GM12801 (cell line): ENCODE measurements around the gene KCTD1.

Source experiments
- TF ChIP-seq, protein P1 (sequence below): IDR thresholded peaks from one replicate; pipeline ENCODE4 v1.5.1; 2011; ENCODE audit warnings: control low read depth; ENCODE audit not compliant: insufficient read length; ENCODE audit errors: extremely low read depth

Gene KCTD1

DNA sequence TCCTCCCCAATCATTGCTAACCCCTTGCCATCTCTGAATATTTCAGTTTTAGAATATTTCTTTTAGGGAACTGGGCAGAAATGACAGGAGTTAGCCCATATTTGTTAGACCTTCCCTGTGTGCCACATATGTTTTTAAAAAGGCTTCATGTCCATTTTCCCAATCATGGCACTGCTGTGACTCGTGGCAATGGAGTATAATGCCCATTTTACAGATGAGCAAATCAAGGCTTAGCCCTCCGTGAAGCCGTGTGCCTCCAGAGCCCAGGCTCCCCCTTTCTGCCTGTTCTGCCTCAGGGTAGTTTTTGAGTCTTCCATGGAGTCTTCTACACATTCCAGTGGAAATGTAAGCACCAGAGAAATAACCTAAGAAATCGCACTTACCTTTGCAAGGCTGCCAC, 130.1 kb downstream of the KCTD1 start:
- TF ChIP-seq, protein P1, sequence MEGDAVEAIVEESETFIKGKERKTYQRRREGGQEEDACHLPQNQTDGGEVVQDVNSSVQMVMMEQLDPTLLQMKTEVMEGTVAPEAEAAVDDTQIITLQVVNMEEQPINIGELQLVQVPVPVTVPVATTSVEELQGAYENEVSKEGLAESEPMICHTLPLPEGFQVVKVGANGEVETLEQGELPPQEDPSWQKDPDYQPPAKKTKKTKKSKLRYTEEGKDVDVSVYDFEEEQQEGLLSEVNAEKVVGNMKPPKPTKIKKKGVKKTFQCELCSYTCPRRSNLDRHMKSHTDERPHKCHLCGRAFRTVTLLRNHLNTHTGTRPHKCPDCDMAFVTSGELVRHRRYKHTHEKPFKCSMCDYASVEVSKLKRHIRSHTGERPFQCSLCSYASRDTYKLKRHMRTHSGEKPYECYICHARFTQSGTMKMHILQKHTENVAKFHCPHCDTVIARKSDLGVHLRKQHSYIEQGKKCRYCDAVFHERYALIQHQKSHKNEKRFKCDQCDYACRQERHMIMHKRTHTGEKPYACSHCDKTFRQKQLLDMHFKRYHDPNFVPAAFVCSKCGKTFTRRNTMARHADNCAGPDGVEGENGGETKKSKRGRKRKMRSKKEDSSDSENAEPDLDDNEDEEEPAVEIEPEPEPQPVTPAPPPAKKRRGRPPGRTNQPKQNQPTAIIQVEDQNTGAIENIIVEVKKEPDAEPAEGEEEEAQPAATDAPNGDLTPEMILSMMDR: no peak

DNA sequence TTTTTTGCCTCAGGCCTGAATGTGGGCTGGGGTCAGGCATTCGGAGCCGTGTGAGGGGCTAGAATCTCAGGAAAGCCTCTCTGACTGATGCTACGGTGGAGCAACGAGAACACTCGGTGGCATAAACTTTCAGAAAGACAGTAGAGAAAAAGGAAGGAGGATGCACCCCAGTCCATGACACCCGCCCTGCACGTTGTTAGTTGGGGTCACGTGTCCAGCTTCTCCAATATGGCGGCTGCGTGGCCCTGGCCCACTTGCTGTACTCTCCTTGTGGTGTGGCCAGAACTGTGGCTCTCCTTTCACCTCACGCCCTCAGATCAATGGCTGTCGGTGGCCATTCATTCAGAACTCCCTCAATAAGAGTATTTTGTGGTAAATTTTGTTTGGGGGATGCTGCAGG, 131.2 kb downstream of the KCTD1 start:
- TF ChIP-seq, protein P1: no peak

DNA sequence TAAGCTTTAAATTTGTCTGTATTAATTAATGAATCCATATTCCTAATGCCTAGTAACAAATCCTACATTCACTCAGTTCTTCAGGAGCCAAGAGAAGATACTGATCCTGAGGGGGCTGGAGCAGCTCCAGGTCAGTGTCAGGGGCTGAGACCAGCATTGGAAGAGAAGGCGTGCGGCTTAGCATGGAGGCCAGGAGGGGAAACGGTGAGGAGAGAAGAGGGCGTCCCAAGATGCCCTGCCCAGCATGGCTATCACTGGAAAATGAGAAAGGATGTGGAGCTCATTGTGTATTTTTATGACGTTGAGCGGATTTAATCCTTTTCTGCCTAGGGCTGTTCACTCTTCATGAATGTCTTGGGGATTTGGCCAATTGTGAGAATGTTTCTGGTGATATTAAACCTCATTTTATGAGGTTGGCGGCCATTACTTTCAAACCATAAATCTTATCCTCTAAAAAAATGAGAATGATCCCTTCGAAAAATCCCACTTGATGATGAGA, 131.7 kb downstream of the KCTD1 start:
- TF ChIP-seq, protein P1: no peak

DNA sequence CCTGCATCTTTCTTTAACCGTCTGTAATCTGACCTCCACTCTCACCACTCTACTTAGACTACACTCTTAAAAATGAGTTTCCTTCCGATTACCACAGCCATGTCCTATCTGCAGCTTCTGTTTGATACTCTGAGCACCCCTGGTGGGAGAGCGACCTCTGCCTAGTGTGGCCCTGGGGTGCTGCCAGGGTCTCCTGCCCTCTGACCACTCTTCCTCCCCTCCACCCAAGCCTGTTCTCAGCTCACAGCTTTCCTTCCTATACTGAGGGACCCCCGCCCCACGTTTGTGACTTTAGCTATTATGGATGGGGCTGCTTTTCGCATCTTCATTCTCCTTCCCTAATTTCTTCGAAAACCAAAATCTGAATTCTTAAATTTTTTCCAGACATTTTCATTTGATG, 132.7 kb downstream of the KCTD1 start:
- TF ChIP-seq, protein P1: no peak

DNA sequence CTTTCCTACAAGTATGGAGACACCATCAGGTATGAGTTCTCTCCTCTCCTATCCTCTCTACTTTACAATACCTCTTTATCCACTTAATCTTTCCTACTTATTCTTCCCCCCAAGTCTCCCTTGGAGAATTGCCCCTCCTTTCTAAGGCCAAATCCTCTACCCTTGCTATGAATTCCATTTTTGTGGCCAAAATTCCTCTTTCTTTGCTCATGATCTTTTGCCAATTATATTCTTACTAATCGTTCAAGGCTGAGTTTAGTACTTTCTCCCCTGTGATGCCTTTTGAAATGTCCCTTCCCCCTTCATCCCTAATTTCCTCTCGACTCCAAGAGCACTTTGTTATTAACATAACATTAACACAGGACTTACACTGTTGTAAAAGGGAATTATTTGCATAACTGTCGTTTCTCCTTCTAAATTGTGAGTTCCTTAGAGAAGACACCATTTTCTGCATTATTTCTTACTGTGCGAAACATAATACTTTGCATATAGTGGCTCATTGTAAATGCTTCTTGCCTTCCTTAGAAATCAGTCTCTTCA, 133.4 kb downstream of the KCTD1 start:
- TF ChIP-seq, protein P1: no peak

DNA sequence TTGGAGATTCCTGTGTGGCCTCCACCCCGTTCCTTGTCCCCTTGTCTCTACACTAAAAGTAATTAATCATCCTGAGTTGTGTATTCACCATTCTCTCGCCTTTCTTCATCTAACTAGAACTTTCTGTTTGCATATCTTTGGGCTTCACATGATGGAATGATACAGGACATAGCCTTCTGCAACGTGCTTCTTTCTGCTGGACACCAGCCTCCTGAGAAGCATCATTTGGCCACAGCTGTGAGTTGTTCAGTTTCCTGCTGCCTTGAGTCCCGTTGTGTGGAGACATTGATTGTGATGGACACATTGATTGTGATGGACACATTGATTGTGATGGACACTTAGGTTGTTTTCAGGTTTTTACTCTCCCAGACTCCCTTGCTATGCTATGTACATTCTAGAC, 139.3 kb downstream of the KCTD1 start:
- TF ChIP-seq, protein P1: no peak

DNA sequence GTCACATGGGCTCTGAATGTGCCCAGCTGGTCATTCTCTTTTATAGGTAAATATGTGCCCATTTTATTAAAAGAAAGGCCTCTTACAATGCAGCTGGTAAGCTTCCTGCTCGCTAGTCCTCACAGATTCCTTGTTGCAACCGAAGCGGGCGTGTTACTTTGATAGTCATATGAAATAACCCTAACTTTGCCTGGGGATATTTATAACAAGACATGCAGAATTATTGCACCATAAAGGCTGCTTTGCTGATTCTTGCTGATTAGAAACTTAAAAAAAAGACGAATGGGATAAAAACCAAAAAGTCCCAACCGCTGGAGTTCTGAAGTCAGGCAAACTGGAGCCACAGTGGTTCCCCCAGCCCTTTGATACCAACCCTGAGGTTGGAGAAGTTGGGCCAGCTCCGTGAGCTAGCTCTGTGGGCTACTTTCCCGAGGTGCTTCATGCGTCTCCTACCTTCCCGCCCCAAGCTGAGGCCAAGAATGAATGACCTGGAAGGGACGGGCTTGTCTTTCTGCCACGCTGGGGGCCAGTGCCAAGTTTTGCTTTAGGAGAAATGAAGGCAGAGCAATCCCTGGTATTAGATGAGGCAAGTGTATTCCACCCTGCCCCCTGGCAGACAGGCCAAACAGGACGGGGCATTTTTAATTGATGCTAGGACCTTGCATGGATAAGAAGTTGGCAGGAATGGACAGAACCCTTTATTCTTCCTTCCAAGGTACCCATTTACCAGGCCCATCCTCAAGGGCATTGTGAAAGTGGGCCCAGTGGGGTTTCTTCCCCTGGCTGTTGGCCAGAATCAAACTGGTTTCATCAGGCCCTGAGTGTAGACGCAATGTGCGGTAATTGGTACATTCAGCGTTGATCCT, 140.4 kb downstream of the KCTD1 start:
- TF ChIP-seq, protein P1: no peak
